Parathyroid adenoma (tissue), 2 donors: ENCODE measurements around the gene CD247.

Experiments
- H2AFZ ChIP-seq: fragments of 300-600 bp; sonication (generic); one replicate; pipeline ENCODE4 v1.7.0; 2017; ENCODE audit warnings: antibody characterized with exemption, mild to moderate bottlenecking
- H3K27ac ChIP-seq: fragments of 300-600 bp; sonication (generic); one replicate; pipeline ENCODE4 v1.7.0; 2017
- H3K27me3 ChIP-seq: fragments of 300-600 bp; sonication (generic); one replicate; pipeline ENCODE4 v1.7.0; 2017; ENCODE audit warnings: low read length; ENCODE audit not compliant: control insufficient read depth, insufficient read depth
- H3K36me3 ChIP-seq: fragments of 300-600 bp; sonication (generic); one replicate; pipeline ENCODE4 v1.7.0; 2017; ENCODE audit warnings: low read length; ENCODE audit not compliant: control insufficient read depth, insufficient read depth
- H3K4me1 ChIP-seq: fragments of 300-600 bp; sonication (generic); one replicate; pipeline ENCODE4 v1.7.0; 2017; ENCODE audit warnings: control low read depth
- H3K4me2 ChIP-seq: fragments of 300-600 bp; sonication (generic); one replicate; pipeline ENCODE4 v1.7.0; 2017; ENCODE audit warnings: low read length
- H3K4me3 ChIP-seq: fragments of 300-600 bp; sonication (generic); one replicate; pipeline ENCODE4 v1.7.0; 2017; ENCODE audit warnings: low read depth, low read length
- H3K79me2 ChIP-seq: fragments of 300-600 bp; sonication (generic); one replicate; pipeline ENCODE4 v1.7.0; 2017; ENCODE audit warnings: control low read depth
- H3K9ac ChIP-seq: fragments of 300-600 bp; sonication (generic); one replicate; pipeline ENCODE4 v1.7.0; 2017; ENCODE audit warnings: mild to moderate bottlenecking
- H3K9me3 ChIP-seq: fragments of 300-600 bp; sonication (generic); one replicate; pipeline ENCODE4 v1.7.0; 2017; ENCODE audit warnings: low read length; ENCODE audit not compliant: control insufficient read depth
- CTCF ChIP-seq: fragments of 300-600 bp; sonication (generic); IDR thresholded peaks from one replicate; pipeline ENCODE4 v1.7.0; 2017; ENCODE audit warnings: antibody characterized with exemption, mild to moderate bottlenecking
- donor health status: primary hyperparathyroidism.

The CD247 gene

GRCh38 chr1:167522246-167522645 lies 3.9 kb upstream of the CD247 start:
- TF ChIP-seq CTCF = no peak
- no peak overlapping the region for H3K4me3 ChIP-seq
- H3K4me1 ChIP-seq = no peaks in the 10 kb centered on the region
- H2AFZ ChIP-seq = no peak overlapping the region
- H3K36me3 ChIP-seq = no peaks in the 10 kb centered on the region
- no peaks in the 10 kb centered on the region for H3K9me3 ChIP-seq
- H3K27ac ChIP-seq = no peak overlapping the region
- no peak overlapping the region for H3K4me2 ChIP-seq
- no peaks in the 10 kb centered on the region for H3K79me2 ChIP-seq
- no peak overlapping the region for H3K9ac ChIP-seq
- no peaks in the 10 kb centered on the region for H3K27me3 ChIP-seq

GRCh38 chr1:167520711-167521206 lies 2.4 kb upstream of the CD247 start:
- Histone ChIP-seq H3K27me3 (no peaks in the 10 kb centered on the region), H3K9ac (no peak overlapping the region), H3K79me2 (no peaks in the 10 kb centered on the region), H3K4me2 (no peak overlapping the region), H2AFZ (no peak overlapping the region), H3K36me3 (no peaks in the 10 kb centered on the region), H3K27ac (no peak overlapping the region), H3K4me3 (no peak overlapping the region), H3K9me3 (no peaks in the 10 kb centered on the region), H3K4me1 (no peaks in the 10 kb centered on the region)
- TF ChIP-seq CTCF = no peak

GRCh38 chr1:167517535-167518330 lies 596 bp downstream of the CD247 start:
- no peaks in the 10 kb centered on the region for H3K27me3 ChIP-seq
- H3K36me3 ChIP-seq = no peaks in the 10 kb centered on the region
- H3K9me3 ChIP-seq = no peaks in the 10 kb centered on the region
- no peak overlapping the region for H2AFZ ChIP-seq
- no peak overlapping the region for H3K27ac ChIP-seq
- no peak overlapping the region for H3K4me3 ChIP-seq
- no peaks in the 10 kb centered on the region for H3K79me2 ChIP-seq
- TF ChIP-seq CTCF = no peak
- no peak overlapping the region for H3K4me2 ChIP-seq
- no peaks in the 10 kb centered on the region for H3K4me1 ChIP-seq
- no peak overlapping the region for H3K9ac ChIP-seq

GRCh38 chr1:167516404-167517388 lies 1.6 kb downstream of the CD247 start:
- Histone ChIP-seq H3K4me1 (no peaks in the 10 kb centered on the region), H3K36me3 (no peaks in the 10 kb centered on the region), H3K4me3 (no peak overlapping the region), H3K27me3 (no peaks in the 10 kb centered on the region), H3K9ac (no peak overlapping the region), H3K4me2 (no peak overlapping the region), H3K9me3 (no peaks in the 10 kb centered on the region), H3K79me2 (no peaks in the 10 kb centered on the region), H2AFZ (no peak overlapping the region), H3K27ac (no peak overlapping the region)
- no peak for TF ChIP-seq CTCF
